H7 (cell line): ENCODE measurements around the gene C11orf21. TPM values are rescaled to one million over a fixed set of nuclear protein-coding genes. Genes with fewer than 3 reads are reported as not detected.
A peak's percentile ranks its signal among the peaks of the same experiment; 100 is the strongest.

Experiments
- DNase-seq: peaks from one replicate; pipeline ENCODE4 v3.0.0; 2012
- H3K27me3 ChIP-seq: 2 replicates; pipeline ENCODE4 v1.6.0; 2011; ENCODE audit warnings: mild to moderate bottlenecking, low read length; ENCODE audit not compliant: control insufficient read depth, insufficient read depth
- H3K36me3 ChIP-seq: replicated peaks from 2 replicates; pipeline ENCODE4 v1.5.1; 2011; ENCODE audit warnings: low read length; ENCODE audit not compliant: control insufficient read depth, insufficient read depth
- H3K4me3 ChIP-seq: 2 replicates; pipeline ENCODE4 v1.5.1; 2011; ENCODE audit warnings: low read depth, mild to moderate bottlenecking, control low read depth, low read length, moderate library complexity; ENCODE audit not compliant: insufficient read depth
- total RNA-seq: library from RNA; depleted of rRNA; stranded (reverse); fragments of >200 nt; shearing (Covaris generic); gene quantifications from 2 replicates; pipeline ENCODE4 v1.2.3, GENCODE V29; 2014

The C11orf21 gene
- total RNA-seq, 1 experiment from 2014 or later: not detected

DNA sequence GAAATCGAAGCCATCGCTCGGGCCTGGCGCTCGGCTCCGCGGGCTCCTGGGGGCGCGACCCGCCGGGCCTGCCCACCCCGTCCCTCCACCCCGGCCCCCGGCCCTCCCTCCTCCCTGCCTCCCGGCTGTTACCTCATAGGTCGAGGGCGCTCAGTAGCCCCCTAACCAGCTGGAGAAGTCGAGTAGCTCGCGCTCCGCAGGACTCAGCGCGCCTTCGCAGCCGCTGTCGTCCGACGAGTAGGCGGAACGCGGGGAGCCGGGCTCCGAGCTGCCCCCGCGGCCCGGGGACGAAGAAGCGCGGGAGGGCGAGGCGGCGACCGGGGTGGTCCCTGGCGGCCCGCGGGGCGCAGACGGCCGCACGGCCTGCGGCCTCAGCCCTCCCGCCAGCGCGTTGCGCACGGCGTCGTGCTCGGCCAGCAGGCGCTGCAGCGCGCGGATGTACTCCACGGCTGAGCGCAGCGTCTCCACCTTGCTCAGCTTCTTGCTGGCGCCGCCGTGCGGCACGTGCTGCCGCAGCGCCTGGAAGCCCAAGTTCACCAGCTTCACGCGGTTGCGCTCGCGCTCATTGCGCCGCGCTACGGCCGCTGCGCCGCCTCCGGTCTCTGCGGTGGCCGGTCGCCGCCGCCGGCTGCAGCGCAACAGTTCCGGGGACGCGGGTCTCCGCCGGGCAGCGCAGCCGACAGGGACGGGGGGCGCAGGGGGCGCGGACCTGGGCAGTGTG lies 32.0 kb downstream of the C11orf21 start:
- Histone ChIP-seq H3K27me3 (peaks cover 61% of the 10 kb centered on the region), H3K4me3 (peak overlapping the region; percentile 46; the same call in 1 of the 2 replicates), H3K36me3 (no peaks in the 10 kb centered on the region)
- DNase-seq: peak; percentile 89

- H3K27me3 ChIP-seq: peaks cover 62% of the 10 kb centered on the region
- peak overlapping the region; percentile 46 for H3K4me3 ChIP-seq
- peak; percentile 94 for DNase-seq
- no peaks in the 10 kb centered on the region for H3K36me3 ChIP-seq
These were observed 32.8 kb downstream of the C11orf21 start for GRCh38 chr11:2268729-2269600.

- DNase-seq: peak; percentile 62
- no peaks in the 10 kb centered on the region for H3K36me3 ChIP-seq
- H3K27me3 ChIP-seq: peaks cover 56% of the 10 kb centered on the region
- peak overlapping the region; percentile 46; the same call in 1 of the 2 replicates for H3K4me3 ChIP-seq
These were observed 33.6 kb downstream of the C11orf21 start for GRCh38 chr11:2267851-2268728.

- Histone ChIP-seq H3K4me3 (no peak overlapping the region), H3K36me3 (no peaks in the 10 kb centered on the region), H3K27me3 (peaks cover 49% of the 10 kb centered on the region)
- DNase-seq: no peak
These were observed 34.3 kb downstream of the C11orf21 start for GRCh38 chr11:2267306-2267850.

DNA sequence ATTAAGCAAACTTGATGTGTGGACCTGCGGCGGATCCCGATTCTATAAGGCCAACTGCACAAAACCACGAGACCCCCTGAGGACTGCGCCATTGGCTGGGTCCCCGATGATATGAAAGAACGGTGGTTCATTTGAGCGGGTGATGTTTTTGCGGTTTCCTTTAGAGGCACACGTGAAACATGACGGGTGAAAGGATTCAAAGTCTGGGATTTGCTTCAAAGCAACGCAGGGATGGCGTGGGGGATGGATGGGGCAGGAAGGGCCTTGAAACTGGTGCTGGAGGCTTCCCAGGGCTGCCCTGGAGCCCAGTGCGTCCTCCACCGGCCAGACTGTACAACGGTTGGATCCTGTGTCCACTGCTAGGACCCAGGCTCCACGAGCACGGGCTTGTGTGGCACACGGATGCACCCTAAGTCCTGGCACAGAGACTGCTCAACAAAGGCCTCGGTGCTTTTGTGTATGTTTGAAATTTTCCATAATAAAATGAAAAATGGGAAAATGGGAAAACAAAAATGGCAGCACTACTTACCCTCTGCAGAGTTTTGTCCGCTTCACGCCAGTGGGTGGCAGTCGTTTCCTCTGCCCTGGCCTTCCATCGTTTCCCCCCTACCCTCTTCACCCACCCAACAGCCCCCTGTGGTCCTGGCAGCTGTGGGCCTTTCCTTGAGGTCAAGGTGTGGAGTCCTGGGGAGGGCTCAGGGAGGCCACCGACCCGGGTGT lies 35.0 kb downstream of the C11orf21 start:
- DNase-seq: no peak
- Histone ChIP-seq H3K36me3 (no peaks in the 10 kb centered on the region), H3K27me3 (peaks cover 43% of the 10 kb centered on the region), H3K4me3 (no peak overlapping the region)

GRCh38 chr11:2265854-2266585 lies 35.7 kb downstream of the C11orf21 start:
- no peak for DNase-seq
- Histone ChIP-seq H3K27me3 (peaks cover 35% of the 10 kb centered on the region), H3K36me3 (no peaks in the 10 kb centered on the region), H3K4me3 (no peak overlapping the region)

DNA sequence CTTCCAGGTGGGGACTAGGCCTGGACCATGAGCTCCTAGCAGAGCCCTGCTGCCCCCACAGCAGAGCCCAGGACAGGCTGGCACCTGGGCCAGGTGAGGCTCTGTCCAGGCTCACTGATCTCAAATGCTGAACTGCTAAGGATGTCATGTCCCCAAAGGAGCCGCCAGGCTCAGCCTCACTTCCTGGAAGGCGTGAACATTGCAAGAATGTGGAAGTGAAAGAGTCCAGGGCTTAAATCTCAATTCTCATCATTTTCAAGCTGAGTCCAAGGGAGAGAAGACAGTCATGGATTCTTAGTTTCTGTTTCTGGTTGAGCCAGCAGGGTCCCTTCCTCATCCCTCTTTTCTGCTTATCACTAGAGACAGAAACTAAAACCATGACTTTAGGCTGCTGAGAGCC lies 36.3 kb downstream of the C11orf21 start:
- Histone ChIP-seq H3K27me3 (peaks cover 29% of the 10 kb centered on the region), H3K36me3 (no peaks in the 10 kb centered on the region), H3K4me3 (no peak overlapping the region)
- DNase-seq: no peak

DNA sequence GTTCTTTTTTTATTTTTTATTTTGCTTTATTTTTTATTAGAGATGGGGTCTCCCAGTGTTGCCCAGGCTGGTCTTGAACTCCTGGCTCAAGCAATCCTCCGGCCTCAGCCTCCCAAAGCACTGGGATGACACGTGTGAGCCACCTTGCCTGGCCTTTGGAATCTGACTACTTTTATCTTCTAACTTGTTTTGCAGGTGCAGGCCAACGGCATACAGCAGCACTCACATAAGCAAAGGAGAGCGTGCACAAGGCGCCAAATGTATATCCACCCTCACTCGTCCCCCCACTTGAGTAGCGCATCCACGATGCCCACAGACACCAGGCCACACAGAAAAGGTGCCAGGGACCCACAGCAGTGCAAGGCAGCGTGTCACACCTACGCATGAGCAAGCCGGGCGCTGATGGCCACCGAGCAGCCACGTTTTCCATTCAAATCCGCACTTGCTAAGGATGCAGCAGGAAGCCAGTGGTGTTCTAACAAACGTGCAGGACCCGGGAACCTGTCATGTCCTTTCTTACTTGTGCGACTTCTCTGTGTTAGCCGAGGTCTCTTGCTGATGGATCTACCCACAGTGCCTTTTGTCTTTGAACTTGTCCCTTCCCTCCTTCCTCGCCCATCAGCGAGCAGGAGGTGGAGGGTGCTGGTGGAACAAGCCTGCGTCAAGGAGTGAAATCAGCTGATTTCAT lies 37.2 kb downstream of the C11orf21 start:
- H3K27me3 ChIP-seq: peaks cover 20% of the 10 kb centered on the region

DNA sequence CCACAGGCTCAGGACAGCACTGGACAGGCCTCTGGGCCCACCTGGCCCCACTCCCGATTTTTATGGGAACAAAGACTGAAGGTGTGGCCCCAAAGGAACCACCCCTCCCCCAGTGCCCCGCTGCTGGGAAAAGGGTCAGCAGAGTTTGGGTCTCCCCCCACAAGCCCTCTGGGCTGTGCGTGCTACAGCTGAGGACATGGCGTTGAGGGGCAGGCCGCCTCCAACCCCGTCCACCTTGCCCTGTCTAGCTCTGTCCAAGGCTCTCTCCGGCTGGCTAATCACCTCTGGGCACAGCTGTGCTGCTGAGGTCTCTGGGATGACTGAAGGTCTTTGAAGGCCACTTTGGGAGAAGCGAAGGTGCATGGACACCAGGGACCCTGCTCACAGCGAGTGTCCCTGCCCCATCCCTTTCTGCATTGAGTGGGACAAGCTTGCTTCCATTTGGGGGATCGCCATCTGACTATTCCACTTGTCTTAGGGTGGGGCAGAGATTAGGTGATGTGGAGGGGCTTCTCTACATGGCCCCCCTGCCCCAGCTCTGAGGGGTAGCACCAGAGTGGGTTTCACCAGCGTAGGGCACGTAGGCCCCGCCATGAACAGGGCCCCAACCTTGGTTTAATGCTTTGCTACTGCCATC lies 37.9 kb downstream of the C11orf21 start:
- no peak overlapping the region for H3K4me3 ChIP-seq
- no peak for DNase-seq
- H3K27me3 ChIP-seq: peaks cover 15% of the 10 kb centered on the region

More for the DNA sequence above, 37.2 kb downstream of the C11orf21 start:
- DNase-seq: no peak
- Histone ChIP-seq H3K36me3 (no peaks in the 10 kb centered on the region), H3K4me3 (no peak overlapping the region)

DNA sequence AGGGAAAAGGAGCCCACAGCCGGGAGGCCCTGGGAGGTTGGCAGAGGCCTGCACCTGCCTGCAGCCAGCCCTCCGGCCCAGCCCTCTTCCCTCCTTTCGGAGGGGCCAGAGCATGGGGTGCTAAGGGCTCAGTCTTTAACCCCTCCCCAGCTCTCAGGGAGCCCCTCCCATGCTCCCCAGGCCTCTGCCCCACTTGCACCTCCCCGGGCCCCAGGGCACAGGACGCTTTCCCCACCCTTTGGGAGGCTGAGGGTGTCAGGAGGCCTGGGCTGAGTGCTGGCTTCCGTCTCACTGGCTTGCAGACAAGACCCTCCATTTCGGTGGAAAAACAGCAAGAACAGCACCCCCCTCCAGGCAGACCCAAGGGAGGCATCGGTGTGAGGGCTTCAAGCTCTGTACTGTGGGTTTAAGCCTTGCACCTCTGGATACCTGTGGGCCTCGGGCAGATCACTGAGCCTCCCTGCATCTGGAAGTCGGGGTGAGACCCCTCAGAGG lies 38.6 kb downstream of the C11orf21 start:
- H3K36me3 ChIP-seq: no peaks in the 10 kb centered on the region
- H3K27me3 ChIP-seq: peaks cover 9% of the 10 kb centered on the region
- no peak overlapping the region for H3K4me3 ChIP-seq
- peak; percentile 61 for DNase-seq

More for the DNA sequence above, 37.9 kb downstream of the C11orf21 start:
- H3K36me3 ChIP-seq: no peaks in the 10 kb centered on the region

DNA sequence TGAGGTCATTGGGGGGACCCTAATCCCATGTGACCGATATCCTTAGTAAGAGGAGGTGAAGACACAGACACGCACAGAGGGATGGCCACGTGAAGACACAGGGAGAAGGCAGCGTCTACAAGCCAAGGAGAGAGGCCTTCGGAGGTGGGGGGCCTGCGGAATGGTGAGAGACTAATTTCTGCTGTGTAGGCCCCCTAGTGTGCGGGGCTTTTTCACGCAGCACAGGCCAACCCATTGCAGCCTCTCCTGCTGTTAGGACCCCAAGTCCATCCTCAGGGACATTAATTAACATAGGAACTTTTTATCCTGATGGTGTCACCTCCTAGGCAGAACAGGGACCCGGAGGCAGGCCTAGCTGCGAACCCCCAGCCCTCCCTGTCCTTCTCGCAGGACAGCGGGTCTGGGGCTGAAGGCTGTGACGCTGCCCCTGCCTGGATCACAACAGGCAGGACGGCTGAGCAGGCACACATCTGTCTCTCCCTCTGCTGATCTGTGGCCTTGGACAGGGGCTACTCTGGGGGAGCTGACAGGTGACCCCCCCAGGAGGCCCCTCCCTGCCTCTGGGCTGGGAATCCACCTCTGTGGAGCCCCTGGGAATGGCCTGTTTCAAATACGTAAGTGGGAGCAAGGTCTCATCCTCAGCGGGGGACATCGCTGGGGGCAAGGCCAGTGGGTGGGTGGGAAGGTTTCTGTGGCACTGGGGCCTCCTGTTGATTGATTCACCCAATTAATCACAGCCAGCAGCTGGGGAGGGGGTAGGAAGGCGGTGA lies 39.2 kb downstream of the C11orf21 start:
- H3K27me3 ChIP-seq: peaks cover 5% of the 10 kb centered on the region; the same call in 1 of the 2 replicates
- H3K4me3 ChIP-seq: no peak overlapping the region
- DNase-seq: peak; percentile 69
- H3K36me3 ChIP-seq: no peaks in the 10 kb centered on the region
